Hematopoietic multipotent progenitor cell treated with erythropoietin and hydrocortisone succinate and interleukin-3 and kit ligand, for 4 days (in vitro differentiated cells): Measurements from ENCODE around the gene ECE1.
"Not testable (repeated sequence)": the region's sequence is repeated elsewhere in the genome, so short reads cannot be mapped to it uniquely, and the experiment has no call there.

Source experiments
- DNase-seq: peaks from one replicate; pipeline ENCODE4 v3.0.0-alpha.2; 2015

ECE1 gene

DNA sequence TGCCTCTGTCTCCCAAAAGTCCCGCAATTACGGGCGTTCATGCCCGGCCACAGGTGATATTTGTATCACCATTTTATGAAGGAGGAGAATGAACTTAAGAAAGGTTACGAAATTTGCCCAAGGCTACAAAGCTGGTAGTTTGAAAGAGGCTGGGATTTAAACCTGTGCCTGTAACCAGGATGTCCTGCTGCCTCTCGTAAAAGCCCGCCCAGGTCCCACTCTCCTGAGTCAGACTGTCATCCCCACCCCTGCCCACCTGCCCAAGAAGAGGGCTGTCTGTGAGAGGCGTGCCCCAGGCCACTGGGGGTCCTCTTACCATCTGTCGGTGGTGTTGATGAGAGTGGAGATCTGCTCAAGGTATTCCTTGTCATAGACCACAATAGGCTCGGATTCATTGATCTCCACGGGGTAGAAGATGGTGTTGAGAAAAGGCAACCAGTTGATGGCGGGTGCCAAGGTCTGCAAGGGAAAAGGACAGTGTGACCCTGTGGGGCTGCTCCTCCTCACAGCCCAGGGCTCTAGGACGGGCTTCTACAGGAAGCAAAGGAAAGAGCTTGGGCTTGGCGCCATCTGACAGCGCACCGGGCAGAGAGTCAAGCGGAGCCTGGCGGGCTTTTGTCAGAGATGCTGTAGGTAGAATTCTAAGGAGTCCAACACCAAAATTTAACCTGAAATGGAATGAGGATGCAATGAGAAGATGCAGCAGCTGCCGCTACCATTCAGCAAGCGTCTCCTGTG is 43.2 kb downstream of the ECE1 start:
- no peak for DNase-seq

DNA sequence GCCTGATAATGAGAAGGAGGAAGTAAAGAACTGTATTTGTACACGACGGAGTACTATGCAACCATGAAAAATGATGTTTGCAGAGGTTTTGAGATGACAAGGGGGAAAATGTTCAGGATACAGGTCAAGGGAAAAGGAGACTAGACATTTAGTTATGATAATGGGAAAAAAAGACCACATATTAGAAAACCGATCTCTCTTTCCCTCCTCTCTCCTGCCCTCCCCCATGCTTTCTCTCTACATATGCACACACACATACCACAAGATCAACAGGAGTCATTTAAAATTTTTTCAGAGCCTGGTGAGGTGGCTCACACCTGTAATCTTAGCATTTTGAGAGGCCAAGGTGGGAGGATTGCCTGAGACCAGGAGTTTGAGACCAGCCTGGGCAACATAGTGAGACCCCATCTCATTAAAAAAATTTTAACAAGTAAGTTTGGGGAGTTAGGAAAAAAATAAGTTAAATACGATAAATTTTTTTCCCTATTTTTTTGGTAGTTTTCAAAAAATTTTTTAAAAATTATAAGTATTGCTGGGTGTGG is 44.5 kb downstream of the ECE1 start:
- DNase-seq, result no peak

DNA sequence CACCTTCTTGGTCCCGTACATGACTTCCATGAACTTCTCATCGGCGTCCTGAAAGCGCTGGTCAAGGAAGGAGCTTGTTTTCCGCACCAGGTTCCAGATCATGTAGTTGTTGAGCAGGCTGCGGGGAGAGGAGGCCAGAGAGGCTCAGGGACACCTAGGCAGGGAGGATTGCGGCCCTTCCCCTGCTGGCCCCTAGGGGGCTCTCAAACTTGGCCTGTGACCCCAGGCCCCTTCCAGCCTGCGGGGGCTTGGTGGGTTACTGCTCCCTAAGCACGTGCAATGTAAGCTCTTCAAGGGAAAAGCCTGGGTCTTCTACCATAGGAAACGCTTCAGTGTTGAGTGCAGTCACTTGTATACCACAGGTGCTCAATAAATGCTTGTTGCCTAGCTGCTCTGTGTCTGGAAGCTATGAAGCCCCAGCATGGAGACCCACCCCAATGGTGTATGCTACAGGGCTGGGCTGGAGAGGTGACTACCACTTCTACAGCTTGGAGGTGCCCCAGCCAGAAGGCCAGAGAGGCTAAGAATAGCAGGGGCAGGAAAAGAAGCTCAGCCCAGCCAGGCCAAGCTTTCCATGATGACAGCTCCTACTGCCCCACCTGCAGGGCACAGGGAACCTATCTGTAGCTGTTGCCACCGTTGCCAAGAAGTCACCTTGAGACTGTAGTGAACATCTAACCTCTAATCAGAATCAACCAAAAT is 45.1 kb downstream of the ECE1 start:
- DNase-seq, result no peak

DNA sequence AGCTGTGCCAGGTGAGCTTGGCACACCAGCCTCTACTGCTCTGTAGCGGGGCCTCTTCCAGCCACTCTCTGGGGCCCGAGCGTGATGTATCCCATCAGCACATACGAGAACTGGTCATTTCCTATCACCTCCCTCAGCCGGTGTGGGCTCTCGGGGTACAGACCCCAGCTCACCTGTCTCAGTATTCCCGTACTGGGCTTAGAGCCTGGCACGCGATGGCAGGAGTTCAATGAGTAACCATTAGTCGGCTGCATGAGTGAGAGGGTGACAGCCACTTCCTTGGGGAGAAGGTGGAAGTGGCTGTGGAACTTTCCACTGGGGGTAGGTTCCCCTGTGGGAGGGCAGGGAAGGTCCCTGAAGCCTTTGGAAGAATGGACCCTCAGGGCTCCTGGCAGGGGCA is 46.1 kb downstream of the ECE1 start:
- DNase-seq, result no peak

DNA sequence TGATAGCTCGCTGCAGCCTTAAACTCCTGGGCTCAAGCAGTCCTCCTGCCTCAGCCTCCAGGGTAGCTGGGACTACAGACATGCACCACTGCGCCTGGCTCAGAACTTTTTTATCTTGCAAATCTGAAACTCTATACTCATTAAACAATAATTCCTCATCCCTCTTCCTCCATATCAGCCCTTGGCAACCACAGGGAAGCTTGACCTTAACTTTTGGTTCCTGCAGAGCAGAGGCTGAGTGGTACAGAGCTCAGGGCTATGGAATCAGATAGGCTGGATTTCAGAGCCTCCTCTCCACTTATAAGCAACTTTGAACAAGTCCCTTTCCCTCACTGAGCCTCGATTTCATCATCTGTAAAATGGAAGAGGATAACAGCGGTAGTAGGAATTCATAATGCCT is 47.4 kb downstream of the ECE1 start:
- DNase-seq, result no peak

DNA sequence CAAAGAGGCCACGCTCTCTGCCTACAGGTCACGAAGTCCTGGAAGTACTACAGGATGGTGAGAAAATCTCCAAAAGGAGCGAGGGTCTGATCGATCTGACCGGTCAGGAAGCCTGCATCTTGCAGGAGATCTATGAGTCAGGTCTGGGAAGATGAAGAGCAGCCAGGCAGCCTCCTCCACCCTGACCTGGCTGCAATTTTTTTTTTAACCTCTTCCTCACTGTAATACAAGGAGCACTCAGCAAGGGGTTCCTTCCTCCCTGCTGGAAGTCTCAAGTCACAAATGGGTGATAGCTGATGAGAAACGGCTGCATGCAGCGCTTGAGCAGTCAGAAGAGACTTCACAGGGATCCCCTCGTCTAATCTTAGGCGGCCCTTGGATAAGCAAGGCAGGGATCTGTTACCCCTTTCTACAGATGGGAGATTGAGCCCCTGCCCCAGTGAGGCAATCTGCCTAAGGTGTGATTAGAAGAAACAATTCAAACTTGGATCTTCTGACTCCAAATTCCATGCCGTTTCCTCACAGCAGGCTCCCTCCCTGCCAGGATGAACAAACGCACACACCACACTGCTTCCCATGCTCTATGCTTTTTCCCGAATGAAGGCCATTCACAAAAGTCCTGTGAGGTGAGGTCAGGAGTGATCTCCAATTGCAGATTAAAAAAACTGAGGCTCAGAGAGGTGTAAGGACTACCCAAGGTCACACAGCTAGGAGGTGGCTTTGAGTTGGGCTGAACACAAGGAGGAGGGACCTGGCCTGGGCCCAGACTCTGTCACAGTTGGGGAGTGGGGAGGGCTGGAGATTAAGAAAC is 48.3 kb downstream of the ECE1 start:
- no peak for DNase-seq

DNA sequence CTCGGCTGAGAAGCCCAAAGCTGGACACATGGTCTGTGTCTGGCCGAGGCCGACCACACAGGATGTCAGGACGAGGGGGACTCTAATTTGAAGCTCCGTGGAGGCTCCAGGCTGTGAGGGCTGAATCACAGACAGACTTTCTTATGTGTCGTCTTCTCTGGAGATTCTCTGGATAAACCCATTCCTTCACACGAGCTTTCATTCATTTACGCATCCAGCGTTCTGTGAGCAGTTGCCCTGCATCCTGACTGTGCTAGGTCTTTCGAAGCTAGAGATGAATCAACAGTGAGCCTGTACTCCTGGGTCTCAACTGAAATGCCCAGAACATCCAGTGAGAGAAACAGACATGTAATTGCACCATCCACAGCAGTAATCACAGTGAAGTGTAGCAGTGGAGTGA is 49.6 kb downstream of the ECE1 start:
- DNase-seq, result no peak

DNA sequence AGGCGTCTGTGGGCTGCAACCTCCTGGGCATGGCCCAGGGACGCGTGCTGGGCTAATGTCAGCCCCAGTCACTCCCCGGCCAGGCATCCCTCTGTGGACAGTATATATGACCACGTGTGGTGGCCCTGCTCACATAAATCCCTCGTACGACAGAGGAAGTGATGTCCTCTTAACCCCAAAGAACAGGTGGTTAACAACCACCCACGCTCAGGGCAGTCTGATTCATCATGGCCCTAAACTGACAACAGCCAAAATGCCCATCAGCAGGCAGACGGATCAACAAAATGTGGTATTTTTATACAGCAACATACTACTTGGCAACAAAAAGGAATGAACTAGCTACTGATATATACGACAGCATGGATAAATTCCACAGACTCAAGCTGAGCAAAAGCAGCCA is 51.0 kb downstream of the ECE1 start:
- no peak for DNase-seq

DNA sequence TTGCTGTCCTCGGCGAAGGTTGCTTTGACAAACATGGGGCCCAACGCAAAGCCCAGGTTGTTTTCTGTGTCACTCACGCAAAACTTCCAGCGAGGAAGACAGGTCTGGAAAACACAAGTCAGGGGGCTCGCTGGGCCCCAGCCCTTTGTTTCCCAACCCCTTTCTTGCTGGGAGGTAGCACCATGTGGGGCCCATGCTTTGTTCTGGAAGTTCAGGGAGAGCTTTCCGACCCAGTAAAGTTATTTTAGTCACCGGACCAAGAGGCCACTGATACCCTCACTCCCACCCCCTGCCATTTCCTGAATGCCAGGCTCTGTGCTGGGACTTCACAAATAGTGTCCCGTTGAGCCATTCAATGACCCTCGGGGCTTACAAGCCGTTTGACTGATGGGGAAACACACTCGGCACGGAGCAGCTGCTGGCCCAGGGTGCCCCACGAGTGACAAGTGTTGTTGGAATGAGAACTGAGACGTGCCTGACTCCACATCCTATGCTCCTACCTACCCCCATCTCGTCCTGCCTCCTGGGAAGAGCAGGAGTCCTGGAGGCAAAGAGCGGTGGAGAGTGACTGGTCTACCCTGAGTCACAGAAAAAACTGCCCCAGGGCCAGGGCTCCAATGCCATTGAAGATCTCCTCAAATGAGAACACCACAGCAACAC is 52.0 kb downstream of the ECE1 start:
- DNase-seq, result no peak

DNA sequence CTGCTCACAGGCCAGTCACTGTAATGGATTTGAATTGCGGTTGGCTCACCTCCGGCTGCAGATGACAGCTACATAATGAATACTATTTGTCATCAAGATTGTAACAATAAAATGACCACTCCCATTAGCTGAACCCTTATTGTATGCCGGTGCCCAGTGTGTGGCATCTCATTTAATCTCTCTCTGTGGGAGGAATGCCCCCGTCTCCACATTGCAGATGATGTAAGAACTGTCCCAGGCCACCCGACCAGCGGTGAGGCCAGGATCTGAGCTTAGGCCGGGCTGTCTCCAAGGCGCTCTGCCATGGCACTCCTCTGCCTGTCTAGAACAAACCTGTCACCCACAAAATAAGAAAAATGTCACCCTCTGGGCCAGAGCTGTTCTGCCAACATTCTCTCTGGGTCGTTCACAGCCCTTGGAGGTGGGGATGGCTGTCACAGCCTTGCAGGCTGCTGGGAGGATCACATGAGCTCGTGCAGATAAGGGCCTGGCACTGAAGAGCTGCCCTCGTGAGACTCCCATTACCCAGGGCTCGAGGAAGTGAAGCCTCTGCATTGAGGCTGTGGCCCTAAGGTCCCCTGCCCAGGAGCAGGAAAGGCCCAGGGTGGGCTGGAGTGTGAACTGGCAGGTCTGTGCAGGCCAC is 52.7 kb downstream of the ECE1 start:
- peak; percentile 71 for DNase-seq

DNA sequence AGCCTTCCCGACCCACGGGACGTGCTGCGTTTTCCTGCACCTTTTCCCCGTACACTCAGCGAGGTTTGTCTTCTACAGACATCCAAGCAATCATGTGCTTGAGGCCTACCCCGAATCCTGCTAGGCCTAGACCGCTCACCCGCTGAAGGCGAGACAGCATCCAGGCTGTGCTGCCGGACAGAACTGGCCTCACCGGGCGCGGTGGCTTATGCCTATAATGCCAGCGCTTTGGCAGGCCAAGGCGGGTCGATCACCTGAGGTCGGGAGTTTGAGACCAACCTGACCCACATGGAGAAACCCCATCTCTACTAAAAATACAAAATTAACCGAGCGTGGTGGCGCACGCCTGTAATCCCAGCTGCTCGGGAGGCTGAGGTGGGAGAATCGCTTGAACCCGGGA is 54.1 kb downstream of the ECE1 start:
- no peak for DNase-seq

DNA sequence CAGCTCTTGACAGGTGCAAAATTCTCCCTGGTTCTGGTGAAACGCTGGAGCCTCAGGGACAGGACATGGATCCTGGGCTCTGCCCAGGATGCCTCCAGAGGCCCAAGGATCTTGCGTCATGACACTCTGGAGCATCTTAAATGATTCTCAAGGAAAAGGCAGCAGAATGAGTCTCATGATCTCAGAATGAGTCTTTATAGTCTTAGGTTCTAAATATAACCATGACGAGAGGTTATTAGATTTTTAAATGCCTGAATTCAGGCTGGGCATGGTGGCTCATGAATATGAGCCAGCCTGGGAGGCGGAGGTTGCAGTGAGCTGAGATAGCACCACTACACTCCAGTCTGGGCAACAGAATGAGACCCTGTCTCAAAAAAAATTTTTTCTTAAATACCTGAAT is 55.5 kb downstream of the ECE1 start:
- DNase-seq, result no peak

DNA sequence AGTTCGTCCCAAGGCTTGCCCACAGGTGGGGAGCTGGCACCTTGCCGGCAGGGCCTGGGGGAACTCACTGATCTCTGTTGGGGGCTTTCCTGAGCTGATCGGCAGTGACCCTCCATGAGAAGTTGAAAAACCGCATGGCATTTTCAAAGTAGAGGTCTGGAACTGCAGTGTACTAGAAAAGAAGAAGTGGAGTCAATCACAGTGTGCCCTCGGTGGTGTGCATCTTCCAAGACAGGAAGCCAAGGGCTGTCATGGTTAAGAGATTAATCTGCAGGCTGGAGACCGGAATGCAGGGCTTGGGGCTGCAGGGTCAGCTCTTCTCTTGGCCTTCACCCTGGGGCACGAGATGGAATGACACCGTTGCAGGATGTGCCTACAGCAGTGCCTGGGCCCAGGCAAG is 56.8 kb downstream of the ECE1 start:
- peak; percentile 58 for DNase-seq

DNA sequence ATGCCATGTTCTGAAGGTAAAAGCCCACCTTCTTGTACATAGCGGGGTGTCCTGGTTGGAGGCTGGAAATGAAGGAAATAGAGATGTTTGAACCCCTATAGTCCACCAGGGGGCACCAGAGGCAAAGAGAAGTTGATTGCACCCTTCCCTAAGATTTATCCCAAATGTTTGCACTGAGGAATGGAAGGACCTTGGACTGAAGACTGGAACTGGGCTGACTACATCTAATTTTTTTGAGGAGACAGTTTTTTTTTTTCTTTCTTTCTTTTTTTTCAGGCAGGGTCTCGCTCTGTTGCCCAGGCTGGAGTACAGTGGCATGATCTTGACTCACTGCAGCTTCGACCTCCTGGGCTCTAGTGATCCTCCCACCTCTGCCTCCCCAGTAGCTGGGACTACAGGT is 58.2 kb downstream of the ECE1 start:
- DNase-seq, result peak; percentile 66

DNA sequence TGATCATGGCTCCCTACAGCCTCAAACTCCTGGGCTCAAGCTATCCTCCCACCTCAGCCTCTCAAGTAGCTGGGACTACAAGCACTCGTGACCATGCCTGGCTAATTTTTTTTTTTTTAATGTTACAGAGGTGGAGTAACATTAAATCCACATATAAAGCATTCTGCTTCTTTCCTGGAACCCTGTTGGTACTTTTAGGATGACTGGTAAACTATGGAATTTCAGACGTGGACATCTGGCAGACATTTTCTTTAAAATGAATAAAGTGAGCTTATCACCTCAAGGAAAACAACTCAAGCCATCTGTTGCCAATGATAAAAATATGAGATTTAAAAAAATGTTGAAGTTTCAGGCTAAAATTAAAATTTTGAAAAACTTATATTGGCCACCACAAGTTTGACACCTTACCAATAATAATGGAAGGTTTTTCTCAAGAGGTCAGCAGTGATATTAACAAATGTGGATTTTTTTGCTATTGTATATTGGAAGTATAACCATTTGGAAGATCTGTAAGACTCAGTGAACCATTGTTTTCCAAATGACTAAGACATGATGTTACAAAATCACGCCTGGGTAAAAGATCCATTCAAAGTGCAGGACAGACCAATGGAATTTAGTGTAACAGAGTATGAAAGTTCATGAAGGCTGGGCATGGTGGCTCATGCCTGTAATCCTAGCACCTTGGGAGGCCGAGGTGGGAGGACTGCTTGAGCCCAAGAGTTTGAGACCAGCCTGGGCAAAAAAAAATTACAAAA is 60.8 kb downstream of the ECE1 start:
- DNase-seq, result no peak

DNA sequence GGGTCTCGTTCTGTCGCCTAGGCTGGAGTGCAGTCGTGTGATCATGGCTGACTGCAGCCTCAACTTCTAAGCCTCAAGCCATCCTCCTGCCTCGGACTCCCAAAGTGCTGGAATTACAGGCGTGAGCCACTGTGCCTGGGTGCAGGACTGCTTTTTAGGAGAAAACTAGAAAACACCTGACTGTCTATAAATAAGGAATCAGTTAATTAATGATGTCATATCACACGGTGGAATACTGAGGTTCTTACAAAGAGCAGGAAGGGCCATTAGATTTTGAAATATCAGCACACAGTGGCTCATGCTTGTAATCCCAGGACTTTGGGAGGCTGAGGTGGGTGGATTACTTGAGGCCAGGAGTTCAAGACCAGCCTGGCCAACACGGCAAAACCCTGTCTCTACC is 62.0 kb downstream of the ECE1 start:
- DNase-seq, result not testable (repeated sequence)

DNA sequence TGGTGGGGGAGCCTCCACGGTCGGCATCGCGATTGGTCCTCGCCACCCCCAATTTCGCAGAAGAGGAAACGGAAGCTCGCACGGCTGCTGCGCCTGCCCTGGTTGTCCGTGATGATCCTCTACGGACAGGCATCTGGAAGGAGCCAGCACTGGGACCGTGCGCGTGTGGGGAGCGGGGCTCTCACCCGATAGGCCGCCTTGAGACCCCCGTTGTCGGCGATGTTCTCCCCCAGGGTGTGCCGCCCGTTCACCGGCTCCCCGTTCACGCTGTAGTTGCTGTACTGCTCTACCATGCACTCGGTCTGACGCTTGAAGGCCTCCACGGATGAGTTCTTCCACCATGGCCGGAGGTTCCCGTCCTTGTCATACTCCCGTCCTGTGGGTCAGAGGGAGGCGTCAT is 65.2 kb downstream of the ECE1 start:
- DNase-seq, result no peak

DNA sequence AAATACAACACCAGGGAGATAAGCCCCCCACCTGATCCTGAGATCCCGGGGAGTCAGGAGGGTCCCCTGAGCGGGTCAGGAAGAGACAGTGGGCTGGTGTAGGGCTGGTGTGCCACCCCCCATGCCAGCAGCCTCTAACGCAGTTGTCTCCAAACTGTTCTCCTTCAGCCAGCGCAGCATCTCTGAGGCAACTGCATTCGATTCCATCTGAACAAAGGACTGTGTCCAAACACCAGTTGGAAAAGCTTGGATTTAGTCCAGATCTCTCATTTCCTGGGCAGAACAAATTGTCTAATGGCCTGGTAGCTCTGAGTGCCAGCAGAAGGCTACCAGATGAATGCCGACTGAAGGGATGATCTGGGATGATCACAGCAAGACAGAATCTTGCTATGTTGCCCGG is 69.4 kb downstream of the ECE1 start:
- no peak for DNase-seq

DNA sequence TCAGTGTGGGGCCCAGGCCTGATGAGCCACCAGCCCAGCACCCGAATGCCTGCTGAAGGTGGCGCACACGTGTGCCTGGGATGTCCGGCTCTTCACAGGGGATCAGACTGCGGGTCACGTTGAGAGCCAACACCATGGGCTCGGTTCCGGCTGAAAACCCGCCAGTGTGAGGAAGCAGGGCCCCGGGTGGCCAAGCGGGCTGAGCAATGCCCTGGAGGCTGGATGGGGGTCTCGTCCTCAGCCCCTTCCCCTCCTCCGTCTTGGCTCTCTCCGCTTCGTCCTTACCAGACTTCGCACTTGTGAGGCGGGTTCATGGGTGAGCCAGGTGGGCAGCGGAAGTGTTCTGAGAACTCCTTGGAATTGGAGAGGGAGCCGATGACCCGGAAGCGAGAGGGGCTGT is 70.6 kb downstream of the ECE1 start:
- DNase-seq, result no peak

DNA sequence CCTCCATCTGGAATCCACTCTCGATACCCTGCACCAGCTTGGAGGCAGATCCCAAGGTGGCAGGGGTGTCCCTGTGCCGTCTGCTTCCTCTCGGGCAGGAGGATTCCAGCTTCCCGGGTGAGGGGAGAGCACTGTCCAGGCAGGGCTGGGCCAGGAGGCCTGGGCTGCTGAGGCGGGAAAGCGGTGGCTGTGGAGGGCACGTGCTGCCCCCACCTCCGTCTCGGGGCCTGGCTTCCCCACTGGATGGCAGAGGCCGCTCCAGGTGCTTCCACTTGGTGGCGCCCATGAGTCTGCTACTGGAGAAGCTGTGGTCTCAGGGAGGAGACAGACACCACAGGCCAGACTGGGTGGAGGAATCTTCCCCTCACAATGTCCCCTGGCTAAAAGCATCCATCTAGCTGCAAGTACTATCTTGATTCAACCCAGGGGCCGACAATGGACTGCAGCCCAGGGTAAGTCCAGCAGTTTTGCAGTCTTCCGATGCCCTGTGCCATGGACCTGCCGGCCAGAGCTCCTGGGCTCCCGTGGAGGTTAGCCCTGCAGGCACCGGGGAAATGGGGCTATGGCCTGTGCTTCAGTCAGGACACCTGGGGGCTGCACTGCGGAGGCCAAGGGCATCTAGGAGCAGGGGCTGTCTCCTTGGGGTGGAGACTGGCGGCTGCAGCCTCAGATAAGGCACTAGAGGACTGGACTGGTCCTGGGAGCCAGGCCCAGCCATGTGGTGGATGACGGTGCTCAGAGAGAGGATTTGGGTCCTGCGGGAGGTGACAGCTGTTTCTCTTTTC is 72.3 kb downstream of the ECE1 start:
- peak; percentile 72 for DNase-seq
